Measurements from ENCODE around the gene GASK1A. TPM values are rescaled to one million over a fixed set of nuclear protein-coding genes. Genes with fewer than 3 reads are reported as not detected.

Gene GASK1A
- total RNA-seq, 3 donors from 2014 or later: 1.2 to 10.0 (median 3.6) TPM

GRCh38 chr3:43034200-43034599 lies 55.1 kb downstream of the GASK1A start:
- H3K36me3 ChIP-seq (ENCODE audit: low read depth): no peaks in the 10 kb centered on the region
- DNase-seq: no peak
- ATAC-seq: no peak
- no peaks in the 10 kb centered on the region for H3K9me3 ChIP-seq
- TF ChIP-seq CTCF (IDR thresholded peaks at IDR 0.05): no peak
- no peaks in the 10 kb centered on the region for H3K4me1 ChIP-seq (ENCODE audit: low read depth)
- intact Hi-C loops (cut with DNase I, micrococcal nuclease): no loop called here
- H3K4me3 ChIP-seq: no peak overlapping the region

- no peak for TF ChIP-seq CTCF (IDR thresholded peaks at IDR 0.05)
- no peaks in the 10 kb centered on the region for H3K9me3 ChIP-seq
- H3K4me3 ChIP-seq: no peak overlapping the region
- DNase-seq: no peak
- no peaks in the 10 kb centered on the region for H3K36me3 ChIP-seq (ENCODE audit: low read depth)
- ATAC-seq: no peak
- H3K4me1 ChIP-seq (ENCODE audit: low read depth): no peaks in the 10 kb centered on the region
- intact Hi-C loops (cut with DNase I, micrococcal nuclease): no loop called here
Observed at GRCh38 chr3:43034911-43035310, 55.8 kb downstream of the GASK1A start.

- no peak for DNase-seq
- intact Hi-C loops (cut with DNase I, micrococcal nuclease): no loop called here
- H3K4me1 ChIP-seq (ENCODE audit: low read depth): no peaks in the 10 kb centered on the region
- TF ChIP-seq CTCF (IDR thresholded peaks at IDR 0.05): no peak
- ATAC-seq: no peak
- no peak overlapping the region for H3K4me3 ChIP-seq
- H3K36me3 ChIP-seq (ENCODE audit: low read depth): no peaks in the 10 kb centered on the region
- H3K9me3 ChIP-seq: no peaks in the 10 kb centered on the region
Observed at GRCh38 chr3:43035801-43036365, 56.8 kb downstream of the GASK1A start.

- Histone ChIP-seq H3K9me3 (no peaks in the 10 kb centered on the region), H3K4me1 (ENCODE audit: low read depth) (no peaks in the 10 kb centered on the region), H3K4me3 (no peak overlapping the region), H3K36me3 (ENCODE audit: low read depth) (no peaks in the 10 kb centered on the region)
- no peak for ATAC-seq
- TF ChIP-seq CTCF (IDR thresholded peaks at IDR 0.05): no peak
- intact Hi-C loops (cut with DNase I, micrococcal nuclease): no loop called here
- no peak for DNase-seq
Observed at GRCh38 chr3:43036621-43037423, 57.7 kb downstream of the GASK1A start.

GRCh38 chr3:43038010-43038409 lies 58.9 kb downstream of the GASK1A start:
- no peak overlapping the region for H3K4me3 ChIP-seq
- intact Hi-C loops (cut with DNase I, micrococcal nuclease): no loop called here
- DNase-seq: no peak
- ATAC-seq: no peak
- no peaks in the 10 kb centered on the region for H3K36me3 ChIP-seq (ENCODE audit: low read depth)
- no peaks in the 10 kb centered on the region for H3K9me3 ChIP-seq
- no peak for TF ChIP-seq CTCF (IDR thresholded peaks at IDR 0.05)
- H3K4me1 ChIP-seq (ENCODE audit: low read depth): no peaks in the 10 kb centered on the region
